ENCODE data around the gene RPP38. TPM values are rescaled to one million over a fixed set of nuclear protein-coding genes. Genes with fewer than 3 reads are reported as not detected.

RPP38 gene
- total RNA-seq, 1 donor from 2014 or later: 15.0 TPM

GRCh38 chr10:15075421-15075820 is 21.7 kb upstream of the RPP38 start:
- peaks cover 16% of the 10 kb centered on the region for H3K36me3 Mint-ChIP-seq (ENCODE audit: low read depth)
- no peaks in the 10 kb centered on the region for H3K4me1 Mint-ChIP-seq

DNA sequence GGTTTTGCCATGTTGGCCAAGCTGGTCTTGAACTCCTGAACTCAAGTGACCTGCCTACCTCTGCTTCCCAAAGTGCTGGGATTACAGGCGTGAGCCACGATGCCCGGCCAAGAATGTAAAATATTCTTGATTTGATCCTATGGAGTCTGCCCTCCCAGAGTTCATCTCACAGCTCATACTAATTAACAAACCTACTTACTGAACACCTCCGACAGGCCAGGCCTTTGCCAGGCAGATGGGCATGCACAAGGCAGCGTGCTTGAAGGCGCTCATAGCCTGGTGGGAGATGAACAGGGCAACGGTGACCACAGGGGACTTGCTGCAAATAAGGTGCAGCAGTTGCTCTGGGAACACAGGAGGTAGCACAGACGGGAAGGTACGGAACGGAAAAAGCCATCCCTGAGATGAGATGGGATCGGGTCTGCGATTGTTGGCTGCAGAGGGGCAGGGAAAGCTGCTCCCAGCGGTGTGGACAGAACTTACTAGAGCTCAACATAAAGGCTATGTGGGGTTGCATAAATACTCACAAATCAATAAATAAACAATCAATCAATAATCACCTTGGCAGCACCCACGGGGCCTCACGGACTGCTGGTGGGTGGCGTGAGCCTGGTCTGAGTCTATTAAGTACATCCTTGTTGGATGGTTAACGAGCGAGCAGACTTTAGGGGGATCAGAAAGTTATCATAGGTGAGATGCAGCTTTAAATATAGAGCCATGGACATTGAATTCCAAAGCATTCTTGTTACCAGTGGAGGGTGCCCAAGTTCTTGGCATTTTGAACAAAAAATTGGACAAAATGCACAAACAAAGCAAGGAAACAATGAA is 13.3 kb upstream of the RPP38 start:
- H3K4me3 Mint-ChIP-seq: peak overlapping the region; percentile 15
- no peaks in the 10 kb centered on the region for H3K9me3 Mint-ChIP-seq
- no peak for TF ChIP-seq CTCF (conservative IDR thresholded peaks at IDR 0.05)
- H3K27ac Mint-ChIP-seq (ENCODE audit: unreplicated experiment): peak overlapping the region; percentile 60
- DNase-seq (ENCODE audit: low read depth, low spot score): no peak
- H3K27me3 Mint-ChIP-seq (ENCODE audit: low read depth): no peaks in the 10 kb centered on the region
- peaks cover 2% of the 10 kb centered on the region for H3K36me3 Mint-ChIP-seq (ENCODE audit: low read depth)
- H3K4me1 Mint-ChIP-seq: peaks cover 9% of the 10 kb centered on the region

More at GRCh38 chr10:15075421-15075820, 21.7 kb upstream of the RPP38 start:
- TF ChIP-seq CTCF (conservative IDR thresholded peaks at IDR 0.05): no peak
- no peaks in the 10 kb centered on the region for H3K27me3 Mint-ChIP-seq (ENCODE audit: low read depth)
- no peak overlapping the region for H3K27ac Mint-ChIP-seq (ENCODE audit: unreplicated experiment)
- H3K9me3 Mint-ChIP-seq: peaks cover 8% of the 10 kb centered on the region
- H3K4me3 Mint-ChIP-seq: no peak overlapping the region
- no peak for DNase-seq (ENCODE audit: low read depth, low spot score)

GRCh38 chr10:15084502-15084922 is 12.6 kb upstream of the RPP38 start:
- Mint-ChIP-seq H3K4me1 (peaks cover 9% of the 10 kb centered on the region), H3K36me3 (ENCODE audit: low read depth) (peaks cover 2% of the 10 kb centered on the region), H3K27ac (ENCODE audit: unreplicated experiment) (no peak overlapping the region), H3K4me3 (peak overlapping the region; percentile 40), H3K9me3 (no peaks in the 10 kb centered on the region), H3K27me3 (ENCODE audit: low read depth) (no peaks in the 10 kb centered on the region)
- no peak for DNase-seq (ENCODE audit: low read depth, low spot score)
- TF ChIP-seq CTCF (conservative IDR thresholded peaks at IDR 0.05): no peak

DNA sequence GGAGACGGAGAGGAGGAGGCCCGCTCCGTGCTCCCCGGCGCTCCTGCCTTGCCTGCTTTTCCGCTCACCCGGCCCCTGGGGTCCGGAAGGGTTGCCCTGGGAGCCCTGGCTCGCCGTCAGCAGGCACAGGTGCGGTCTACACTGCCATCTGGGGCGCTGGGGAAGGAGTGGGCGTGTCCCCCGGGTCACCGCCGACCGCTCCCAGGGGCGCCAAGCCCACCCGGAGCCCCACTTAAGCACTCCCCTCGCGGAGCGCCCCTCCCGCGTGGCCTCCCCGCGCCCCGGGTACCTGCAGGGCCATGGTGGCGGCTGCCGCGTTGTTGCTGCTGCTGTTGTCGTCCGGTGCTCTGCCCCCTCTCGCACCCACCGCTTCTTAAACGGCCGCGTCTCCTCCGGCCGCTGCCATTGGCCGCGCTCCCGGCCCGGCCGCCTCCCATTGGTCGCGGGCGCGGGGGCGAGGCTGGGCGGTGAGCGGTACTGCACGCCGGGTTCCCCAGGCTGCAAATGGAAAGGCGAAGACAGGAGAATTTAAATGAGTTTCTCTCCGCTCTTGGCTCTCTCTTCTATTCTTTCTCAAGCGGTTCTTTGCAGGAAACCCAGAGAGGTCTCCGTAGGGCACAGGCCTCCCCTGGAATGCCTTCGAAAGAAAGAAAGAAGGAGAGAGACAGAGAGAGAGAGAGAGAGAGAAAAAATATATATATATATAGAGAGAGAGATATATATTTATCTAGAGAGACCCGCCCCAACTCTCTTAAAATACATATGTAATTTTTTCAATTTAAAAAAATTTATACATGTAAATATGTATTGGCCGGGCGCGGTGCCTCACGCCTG is 8.5 kb upstream of the RPP38 start, which contains the start of gene ACBD7:
Gene ACBD7, minus strand, starts transcription at position 349 of the 834 bp plus-strand sequence. Its CDS starts 48 bp downstream, at position 301.
- DNase-seq (ENCODE audit: low read depth, low spot score): peak; percentile 78
- Mint-ChIP-seq H3K36me3 (ENCODE audit: low read depth) (peaks cover 6% of the 10 kb centered on the region), H3K27me3 (ENCODE audit: low read depth) (peaks cover 4% of the 10 kb centered on the region), H3K9me3 (no peaks in the 10 kb centered on the region), H3K27ac (ENCODE audit: unreplicated experiment) (no peak within 1 kb of the TSS), H3K4me1 (peaks cover 8% of the 10 kb centered on the region), H3K4me3 (peak within 1 kb of the TSS; percentile 83)
- TF ChIP-seq CTCF (conservative IDR thresholded peaks at IDR 0.05): peak; percentile 59

GRCh38 chr10:15091418-15091817 is 5.7 kb upstream of the RPP38 start:
- Mint-ChIP-seq H3K4me3 (no peak overlapping the region), H3K27ac (ENCODE audit: unreplicated experiment) (no peak overlapping the region), H3K4me1 (peaks cover 8% of the 10 kb centered on the region), H3K36me3 (ENCODE audit: low read depth) (peaks cover 5% of the 10 kb centered on the region), H3K27me3 (ENCODE audit: low read depth) (peaks cover 4% of the 10 kb centered on the region), H3K9me3 (no peaks in the 10 kb centered on the region)
- no peak for DNase-seq (ENCODE audit: low read depth, low spot score)
- TF ChIP-seq CTCF (conservative IDR thresholded peaks at IDR 0.05): no peak
